CD4-positive, alpha-beta T cell treated with Interferon gamma for 1 hour (primary cell): ENCODE measurements around the gene FBN2.

Source experiments
- DNase-seq: peaks from one replicate; pipeline ENCODE4 v3.0.0-alpha.2; 2020

Gene FBN2

GRCh38 chr5:128290152-128290858 lies 247.7 kb downstream of the FBN2 start:
- DNase-seq: no peak

DNA sequence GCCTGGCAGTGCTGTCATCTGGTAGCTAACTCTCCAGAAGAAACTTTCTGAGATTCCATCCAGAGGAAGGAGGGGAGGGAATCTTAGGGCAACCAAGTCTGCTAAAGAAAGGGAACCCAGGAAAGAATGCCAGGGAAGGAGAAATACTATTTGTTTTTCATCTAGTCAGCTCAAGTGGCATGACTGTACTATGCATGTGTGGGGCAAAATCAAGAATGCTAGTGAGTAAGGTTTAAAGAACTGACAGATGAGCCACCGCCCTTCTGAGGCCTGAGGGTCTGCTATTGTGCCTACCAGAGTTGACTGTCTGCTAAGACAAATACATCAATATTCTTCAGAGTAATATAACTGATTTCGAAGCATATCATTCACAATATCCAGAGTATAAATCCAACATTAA lies 250.3 kb downstream of the FBN2 start:
- DNase-seq: no peak

DNA sequence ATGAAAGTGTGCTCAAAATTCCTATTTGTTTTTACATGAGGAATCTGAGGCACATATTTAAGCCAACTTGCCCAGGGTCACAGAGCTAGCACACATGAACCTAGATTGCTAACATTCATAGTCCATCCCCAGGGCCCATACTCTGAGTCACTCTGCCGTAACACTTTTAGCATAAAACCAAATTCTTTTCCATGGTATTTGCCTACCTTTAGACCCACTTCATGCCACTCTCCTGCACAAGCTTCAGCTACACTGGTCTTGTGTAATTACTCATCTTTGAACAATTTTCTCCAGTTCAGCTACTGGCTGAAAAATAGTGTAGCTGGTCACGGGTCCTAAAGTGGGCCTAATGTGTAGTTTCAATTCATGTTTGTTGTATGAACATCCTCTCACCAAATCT lies 253.8 kb downstream of the FBN2 start:
- no peak for DNase-seq

DNA sequence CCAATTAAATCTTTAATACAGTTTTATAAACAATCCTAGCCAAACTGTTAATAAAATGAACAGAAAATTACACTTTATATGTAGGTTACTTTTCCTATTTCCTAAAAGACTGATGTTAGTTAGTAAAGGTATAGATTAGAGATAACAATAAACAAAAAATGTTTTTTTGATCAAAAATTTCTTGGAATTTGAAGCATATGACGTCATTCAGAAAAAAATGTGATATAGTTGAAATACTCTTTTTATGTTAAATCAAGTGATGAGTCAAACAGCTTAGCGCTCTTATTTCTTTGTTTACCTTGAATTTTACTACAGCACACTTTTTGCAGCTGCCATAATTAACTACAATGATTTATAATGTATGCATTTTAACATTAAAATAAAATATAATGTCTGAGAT lies 258.7 kb downstream of the FBN2 start:
- DNase-seq: no peak

DNA sequence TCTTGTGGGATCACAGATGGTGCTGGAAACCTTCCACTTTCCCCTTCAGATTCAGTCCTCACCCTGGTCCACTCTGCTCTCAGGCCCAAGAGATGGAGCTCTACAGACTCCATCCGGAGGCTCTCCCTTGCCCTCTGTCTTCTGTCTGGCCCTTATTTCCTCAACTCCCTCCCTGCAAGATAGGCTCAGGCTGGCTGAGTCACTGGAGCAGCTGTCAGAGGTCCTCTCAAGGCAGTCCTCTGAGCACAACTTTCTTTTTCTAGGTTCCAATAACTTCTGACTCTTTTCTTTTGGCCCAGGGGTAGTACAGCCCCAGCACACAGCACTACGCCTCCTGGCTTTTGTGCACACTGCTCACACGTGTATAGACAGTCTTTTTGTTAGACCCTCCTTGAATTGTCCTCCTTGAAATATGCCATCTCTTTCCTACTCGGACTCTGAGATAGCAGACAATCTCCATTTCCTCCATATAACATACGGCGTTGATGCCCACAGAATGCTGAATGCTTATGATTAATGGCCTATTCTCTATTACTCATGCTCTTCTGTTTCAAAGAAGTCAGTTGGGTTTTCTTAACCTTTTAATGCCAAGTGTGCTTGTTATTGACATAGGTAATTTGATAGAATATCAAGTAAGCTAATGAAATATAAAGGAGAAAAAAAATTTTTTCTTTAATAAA lies 261.4 kb downstream of the FBN2 start:
- DNase-seq: no peak

GRCh38 chr5:128274441-128274840 lies 263.6 kb downstream of the FBN2 start:
- no peak for DNase-seq

GRCh38 chr5:128273736-128274135 lies 264.3 kb downstream of the FBN2 start:
- DNase-seq: no peak

DNA sequence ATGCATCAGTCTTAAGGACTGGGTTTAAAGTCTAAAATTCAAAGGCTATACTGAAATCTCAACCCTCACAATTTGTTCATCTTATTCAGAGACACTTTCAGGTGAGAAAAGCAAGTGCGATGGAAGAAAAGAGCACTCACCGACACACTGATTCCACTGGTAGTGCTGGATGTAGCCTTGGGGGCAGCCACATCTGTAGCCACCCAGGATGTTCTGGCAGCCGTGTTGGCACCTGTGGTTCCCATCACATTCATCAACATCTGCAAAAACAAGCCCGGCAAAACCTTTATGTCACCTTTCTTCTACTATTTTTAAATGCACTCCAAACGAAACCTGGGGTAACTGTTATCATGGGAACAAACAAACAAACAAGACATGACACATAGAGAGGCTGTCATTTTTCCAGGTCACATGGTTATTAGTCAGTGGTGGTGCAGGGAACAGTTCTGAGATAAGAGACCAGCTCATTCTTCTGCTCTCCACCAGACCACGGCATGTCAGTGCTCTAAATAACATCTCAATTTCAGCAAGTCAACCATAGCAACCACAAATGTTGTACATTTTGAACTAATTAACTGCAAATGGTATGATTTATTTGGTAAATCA lies 266.1 kb downstream of the FBN2 start:
- DNase-seq: no peak

- no peak for DNase-seq
Observed at GRCh38 chr5:128271071-128271470, 267.0 kb downstream of the FBN2 start.

DNA sequence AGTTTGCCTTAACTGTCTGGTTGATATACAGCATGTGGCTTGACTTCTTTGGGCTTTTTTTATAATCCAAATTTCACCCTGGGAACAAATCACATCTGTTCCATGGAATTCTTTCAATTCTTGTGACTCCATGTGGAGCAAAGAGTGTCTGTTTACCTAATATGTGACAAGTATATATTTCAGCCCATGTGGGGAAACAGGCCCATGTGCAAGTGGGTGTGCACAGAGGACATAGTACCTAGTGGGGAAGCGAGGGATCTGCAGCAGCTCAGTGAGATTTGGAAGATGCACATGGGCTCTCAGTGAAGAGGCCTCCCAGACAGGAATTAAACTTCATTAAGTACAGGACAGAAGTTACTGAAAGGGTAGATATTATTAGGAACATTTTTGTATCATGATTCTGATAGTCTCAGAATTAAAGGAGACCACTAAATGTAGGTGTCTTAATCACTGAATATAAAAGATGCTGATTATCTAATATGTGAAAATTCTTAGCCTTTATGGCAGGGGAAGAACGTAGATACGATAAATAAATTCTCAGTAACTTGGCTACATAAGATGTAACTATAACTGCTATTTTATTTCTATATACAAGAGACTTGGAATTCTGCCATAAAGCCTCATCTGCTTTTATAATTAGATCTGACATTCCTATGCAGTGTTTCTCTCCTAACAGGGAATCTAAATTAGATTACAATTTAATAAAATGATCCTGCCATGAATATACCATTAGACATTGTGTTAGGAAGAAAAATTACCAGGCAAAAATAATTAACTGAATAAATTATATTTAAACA lies 273.3 kb downstream of the FBN2 start:
- no peak for DNase-seq

- no peak for DNase-seq
Observed at GRCh38 chr5:128263357-128263756, 274.7 kb downstream of the FBN2 start.

DNA sequence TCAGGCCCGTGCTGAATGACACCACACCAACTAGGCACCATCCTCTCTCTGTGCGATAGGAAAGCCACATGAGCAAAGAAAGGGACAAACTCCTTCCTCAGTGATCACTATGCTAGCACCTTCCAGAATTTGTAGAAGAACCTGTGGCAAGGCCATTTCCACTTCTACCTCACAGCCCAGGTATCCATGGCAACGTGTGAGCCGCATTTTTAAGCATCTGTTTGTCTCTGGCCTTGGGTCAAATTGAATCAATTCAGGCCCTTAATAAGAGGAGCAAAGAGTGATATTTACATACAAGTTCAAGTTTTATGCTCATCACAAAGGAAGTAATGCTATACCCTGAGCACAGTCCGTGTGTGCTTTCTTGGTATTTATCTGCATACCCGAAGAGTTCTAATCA lies 275.1 kb downstream of the FBN2 start:
- DNase-seq: no peak

- no peak for DNase-seq
Observed at GRCh38 chr5:128259607-128260021, 278.4 kb downstream of the FBN2 start.

GRCh38 chr5:128258372-128258771 lies 279.7 kb downstream of the FBN2 start:
- no peak for DNase-seq

DNA sequence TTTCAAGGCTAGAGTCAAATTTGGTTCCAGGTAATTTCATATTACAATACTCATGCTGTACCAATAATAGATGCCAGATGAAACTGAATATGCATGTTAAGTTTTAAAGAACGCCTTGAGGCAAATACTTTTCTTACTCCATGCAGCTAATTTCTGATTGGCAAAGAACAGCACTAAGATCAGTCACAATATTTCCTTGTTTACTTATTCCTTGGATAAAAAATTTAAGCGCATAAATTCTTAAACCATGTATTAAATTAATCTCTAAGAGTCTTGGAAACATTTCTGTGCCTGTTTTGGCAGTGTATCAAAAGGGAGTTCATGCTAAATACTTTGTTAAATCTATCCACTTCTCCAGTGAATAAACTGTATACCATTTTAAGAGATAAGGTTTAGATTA lies 281.0 kb downstream of the FBN2 start:
- no peak for DNase-seq

DNA sequence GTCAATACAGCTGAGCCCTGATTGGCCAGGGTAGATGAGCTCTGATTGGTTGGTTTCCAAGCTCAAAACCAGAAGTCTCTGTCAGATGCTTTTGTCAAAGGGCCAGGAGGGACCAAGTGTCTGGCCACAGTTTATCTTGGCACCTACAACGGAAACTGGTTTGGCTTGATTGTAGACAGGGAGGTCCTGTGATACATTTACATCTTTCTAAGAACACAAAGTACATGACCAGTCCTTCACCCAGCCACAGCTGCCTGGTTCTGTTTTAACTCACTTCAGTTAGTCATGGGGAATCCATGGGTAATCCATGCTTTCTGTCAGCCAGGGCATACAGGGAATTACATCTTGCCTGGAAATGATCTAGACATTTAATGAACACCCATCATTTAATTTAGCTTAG lies 283.3 kb downstream of the FBN2 start:
- no peak for DNase-seq

DNA sequence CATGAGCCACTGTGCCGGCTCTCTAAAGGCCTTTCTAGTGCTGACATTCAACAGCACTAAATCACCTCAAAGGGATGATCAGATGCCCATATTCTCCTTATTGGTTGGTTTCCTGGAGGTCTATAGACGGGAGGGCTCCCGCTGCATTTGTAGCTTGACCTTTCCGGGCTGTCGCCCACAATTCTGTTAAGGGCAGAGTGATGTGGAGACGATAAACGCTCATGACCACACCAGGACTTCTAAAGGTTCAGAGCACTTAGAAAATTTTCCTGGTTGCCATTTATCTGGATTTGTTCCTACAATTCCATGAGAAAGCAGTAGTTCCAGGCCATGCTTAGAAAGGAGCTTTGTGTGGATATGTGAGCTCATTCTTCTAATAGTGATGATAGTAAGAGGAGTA lies 284.2 kb downstream of the FBN2 start:
- no peak for DNase-seq

- no peak for DNase-seq
Observed at GRCh38 chr5:128253161-128253560, 284.9 kb downstream of the FBN2 start.

DNA sequence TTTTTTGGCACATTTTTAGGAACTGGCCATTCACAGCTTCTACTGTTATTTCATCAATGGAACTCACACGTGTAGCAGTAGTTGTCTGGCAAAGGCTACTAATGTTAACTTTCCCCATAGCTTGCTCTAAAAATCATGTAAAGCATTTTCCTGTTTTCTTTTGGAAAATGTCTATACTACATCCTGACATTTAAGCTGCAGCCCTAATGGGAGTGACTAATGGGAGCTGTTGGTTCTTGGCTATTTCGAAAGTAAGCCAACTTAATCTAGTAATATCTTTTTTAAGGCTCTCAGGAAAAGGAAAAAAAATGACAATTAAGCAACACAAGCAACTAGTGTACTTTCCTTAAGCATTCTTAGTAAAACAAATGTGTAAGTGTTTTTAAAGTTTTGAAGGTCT lies 285.3 kb downstream of the FBN2 start:
- no peak for DNase-seq

GRCh38 chr5:128252196-128252595 lies 285.8 kb downstream of the FBN2 start:
- DNase-seq: no peak

DNA sequence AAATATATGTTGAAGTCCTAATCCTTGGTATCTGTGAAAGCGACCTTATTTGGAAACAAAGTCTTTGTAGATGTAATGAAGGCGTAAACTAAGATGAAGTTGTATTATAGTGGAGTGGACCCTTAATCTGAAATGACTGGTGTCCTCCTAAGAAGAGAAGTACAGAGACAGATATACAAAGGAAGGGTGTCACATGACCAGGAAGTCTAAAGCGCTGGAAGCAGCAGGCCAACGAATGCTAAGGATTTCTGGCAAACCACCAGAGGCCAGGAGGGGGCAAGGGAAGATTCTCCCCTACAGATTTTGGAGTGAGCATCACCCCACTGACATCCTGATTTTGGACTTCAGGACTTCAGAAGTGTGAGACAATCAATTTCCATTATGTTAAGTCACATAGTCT lies 292.1 kb downstream of the FBN2 start:
- no peak for DNase-seq

DNA sequence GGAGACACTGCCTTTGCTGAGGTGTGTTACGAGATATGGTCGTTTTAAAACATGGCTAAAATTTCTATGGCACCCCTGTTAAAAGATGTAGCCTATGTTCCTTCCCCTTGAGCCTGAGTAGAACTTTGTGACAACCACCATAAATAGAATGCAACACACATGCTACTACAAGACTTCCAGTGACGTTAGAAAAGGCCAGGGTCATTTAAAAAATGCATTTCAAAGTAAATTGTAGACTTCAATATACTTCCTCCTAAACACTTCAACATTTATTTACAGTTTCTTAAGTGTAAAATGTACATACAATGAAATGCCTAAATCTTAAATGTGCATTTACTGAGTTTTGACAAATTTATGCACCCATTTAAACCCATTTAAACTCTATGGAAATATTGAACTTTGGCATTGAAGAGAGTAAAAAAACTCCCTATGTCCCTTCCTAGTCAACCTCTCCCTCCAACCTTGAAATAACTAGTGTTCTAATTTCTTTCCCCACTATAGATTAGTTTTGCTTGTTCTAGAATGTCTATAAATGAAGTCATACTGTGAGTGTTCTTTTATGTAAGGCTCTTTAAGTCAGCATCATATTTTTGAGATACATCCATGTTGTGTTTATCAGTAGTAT lies 294.0 kb downstream of the FBN2 start:
- DNase-seq: no peak

- DNase-seq: no peak
Observed at GRCh38 chr5:128241051-128241695, 296.9 kb downstream of the FBN2 start.
